ENCODE results near the gene PPFIA3.

PPFIA3 gene

DNA sequence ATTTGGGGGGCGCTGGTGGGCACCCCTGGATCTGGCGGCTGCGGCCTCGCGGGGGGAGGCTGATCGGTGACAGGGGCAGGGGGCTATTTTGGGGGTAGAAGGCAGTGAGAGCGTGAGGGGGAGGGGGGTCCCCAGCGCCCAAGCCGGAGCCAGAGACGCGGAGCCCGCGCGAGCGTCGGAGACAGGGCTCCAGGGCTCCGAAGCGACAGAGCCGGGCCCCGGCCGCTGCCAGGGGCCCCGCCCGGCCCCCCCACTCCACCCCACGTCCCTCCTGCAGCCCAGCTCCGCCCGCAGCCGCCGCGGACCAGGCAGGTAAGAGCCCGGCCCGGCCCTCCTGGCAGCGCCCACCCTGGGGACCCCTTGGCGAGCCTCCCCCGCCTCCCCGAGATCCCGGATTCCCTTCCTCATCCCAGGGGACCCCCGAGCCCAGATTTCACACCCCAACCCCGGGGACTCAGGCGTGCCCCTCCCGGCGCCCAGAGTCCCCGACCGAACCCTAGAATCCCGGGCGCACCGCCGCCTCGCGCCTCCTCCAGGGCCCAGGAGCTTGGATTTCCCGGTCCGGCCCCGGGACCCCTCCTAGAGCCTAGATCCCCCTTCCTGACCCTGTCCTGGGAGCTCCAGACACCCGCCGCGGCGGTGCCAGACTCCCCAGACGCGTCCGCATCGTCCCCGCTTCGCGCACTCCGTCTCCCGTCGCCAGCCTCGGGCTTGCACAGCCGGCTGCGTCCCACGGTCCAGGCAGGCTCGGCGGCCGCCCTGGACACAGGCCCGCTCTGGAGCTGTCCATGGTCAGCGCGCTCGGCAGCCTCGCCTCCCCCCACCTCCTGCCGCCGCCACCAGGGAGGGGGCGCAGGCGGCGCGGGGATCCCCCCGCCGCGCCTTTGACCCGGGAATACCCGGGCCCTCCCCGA, at the start of gene PPFIA3:
Gene PPFIA3 (plus strand): TSS at position 134 of the 914 bp plus-strand sequence. CDS start 8,330 bp downstream, outside the sequence.
- Histone ChIP-seq H3K4me3 (ENCODE audit: low read depth, low read length, poor library complexity, severe bottlenecking) (peak within 1 kb of the TSS; percentile 73), H4K20me1 (ENCODE audit: insufficient read depth, low read length) (no peaks in the 10 kb centered on the region), H3K27ac (ENCODE audit: low read depth, low read length, poor library complexity, severe bottlenecking) (peak within 1 kb of the TSS; percentile 55), H3K79me2 (ENCODE audit: insufficient read depth, low read length) (no peaks in the 10 kb centered on the region), H3K4me2 (ENCODE audit: low read length) (peak within 1 kb of the TSS; percentile 98), H3K4me1 (ENCODE audit: insufficient read depth, low read length, severe bottlenecking) (peaks cover 23% of the 10 kb centered on the region), H3K9me3 (ENCODE audit: low read length) (no peaks in the 10 kb centered on the region), H3K36me3 (ENCODE audit: insufficient read depth, low read length) (no peaks in the 10 kb centered on the region), H3K9ac (ENCODE audit: low read length) (peak within 1 kb of the TSS; percentile 80), H3K27me3 (ENCODE audit: insufficient read depth, low read length) (0 out of 2 replicates have a peak, but pooled peaks cover 7% of the 10 kb centered on the region), H3F3A (ENCODE audit: insufficient read depth, low read length) (peaks cover 5% of the 10 kb centered on the region; the same call in 1 of the 2 replicates), H2AFZ (ENCODE audit: low read length) (peak within 1 kb of the TSS; percentile 20; the same call in 1 of the 2 replicates), H3K9me2 (ENCODE audit: low read depth, low read length) (no peaks in the 10 kb centered on the region)
- TF ChIP-seq CTCF (IDR thresholded peaks at IDR 0.05; ENCODE audit: low read length) (no peak), EZH2 (IDR thresholded peaks at IDR 0.05; ENCODE audit: borderline replicate concordance, low read length) (no peak; the same call in 1 of the 2 replicates)

- no peaks in the 10 kb centered on the region for H4K20me1 ChIP-seq (ENCODE audit: insufficient read depth, low read length)
- H3K9me2 ChIP-seq (ENCODE audit: low read depth, low read length): no peaks in the 10 kb centered on the region
- H3F3A ChIP-seq (ENCODE audit: insufficient read depth, low read length): no peaks in the 10 kb centered on the region
- H3K4me2 ChIP-seq (ENCODE audit: low read length): no peak overlapping the region
- H3K9ac ChIP-seq (ENCODE audit: low read length): no peak overlapping the region
- peaks cover 12% of the 10 kb centered on the region for H3K27me3 ChIP-seq (ENCODE audit: insufficient read depth, low read length)
- H3K36me3 ChIP-seq (ENCODE audit: insufficient read depth, low read length): no peaks in the 10 kb centered on the region
- no peak overlapping the region for H3K4me3 ChIP-seq (ENCODE audit: low read depth, low read length, poor library complexity, severe bottlenecking)
- H2AFZ ChIP-seq (ENCODE audit: low read length): no peak overlapping the region
- no peaks in the 10 kb centered on the region for H3K4me1 ChIP-seq (ENCODE audit: insufficient read depth, low read length, severe bottlenecking)
- H3K27ac ChIP-seq (ENCODE audit: low read depth, low read length, poor library complexity, severe bottlenecking): no peak overlapping the region
- TF ChIP-seq EZH2 (IDR thresholded peaks at IDR 0.05; ENCODE audit: borderline replicate concordance, low read length) (no peak), CTCF (IDR thresholded peaks at IDR 0.05; ENCODE audit: low read length) (no peak)
- H3K79me2 ChIP-seq (ENCODE audit: insufficient read depth, low read length): no peaks in the 10 kb centered on the region
- no peaks in the 10 kb centered on the region for H3K9me3 ChIP-seq (ENCODE audit: low read length)
Observed at GRCh38 chr19:49070416-49070815, 48.9 kb upstream of the PPFIA3 start.

GRCh38 chr19:49071860-49072547, 47.3 kb upstream of the PPFIA3 start:
- Histone ChIP-seq H3K27ac (ENCODE audit: low read depth, low read length, poor library complexity, severe bottlenecking) (no peak overlapping the region), H3K9me2 (ENCODE audit: low read depth, low read length) (no peaks in the 10 kb centered on the region), H3K4me3 (ENCODE audit: low read depth, low read length, poor library complexity, severe bottlenecking) (no peak overlapping the region), H3K9me3 (ENCODE audit: low read length) (no peaks in the 10 kb centered on the region), H2AFZ (ENCODE audit: low read length) (no peak overlapping the region), H3K27me3 (ENCODE audit: insufficient read depth, low read length) (peaks cover 10% of the 10 kb centered on the region), H3K4me1 (ENCODE audit: insufficient read depth, low read length, severe bottlenecking) (no peaks in the 10 kb centered on the region), H3K4me2 (ENCODE audit: low read length) (no peak overlapping the region), H3K9ac (ENCODE audit: low read length) (no peak overlapping the region), H3K36me3 (ENCODE audit: insufficient read depth, low read length) (no peaks in the 10 kb centered on the region), H4K20me1 (ENCODE audit: insufficient read depth, low read length) (no peaks in the 10 kb centered on the region), H3F3A (ENCODE audit: insufficient read depth, low read length) (no peaks in the 10 kb centered on the region), H3K79me2 (ENCODE audit: insufficient read depth, low read length) (no peaks in the 10 kb centered on the region)
- no peak for TF ChIP-seq CTCF (IDR thresholded peaks at IDR 0.05; ENCODE audit: low read length)
